ENCODE results near the gene UROS.

The UROS gene

DNA sequence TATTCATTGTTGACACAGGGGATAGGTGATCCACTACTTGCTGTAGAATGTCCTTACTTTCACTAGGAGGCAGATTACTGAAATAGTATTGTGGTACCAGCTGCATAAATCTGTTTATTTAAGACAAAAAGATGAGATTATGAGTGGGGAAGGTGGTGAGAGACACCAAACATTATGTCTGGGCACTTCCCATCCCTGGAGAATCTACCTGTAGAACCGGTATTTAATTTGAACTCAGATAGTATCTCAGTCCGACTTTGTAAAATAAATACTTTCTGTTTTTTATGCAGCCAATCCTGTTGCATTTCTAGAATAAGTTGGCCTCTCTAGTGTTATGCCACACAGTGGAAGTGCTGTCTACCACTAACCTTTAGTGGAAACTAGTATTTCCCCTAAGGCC, 13.7 kb upstream of the UROS start:
- DNase-seq (ENCODE audit: low read depth), result no peak

DNA sequence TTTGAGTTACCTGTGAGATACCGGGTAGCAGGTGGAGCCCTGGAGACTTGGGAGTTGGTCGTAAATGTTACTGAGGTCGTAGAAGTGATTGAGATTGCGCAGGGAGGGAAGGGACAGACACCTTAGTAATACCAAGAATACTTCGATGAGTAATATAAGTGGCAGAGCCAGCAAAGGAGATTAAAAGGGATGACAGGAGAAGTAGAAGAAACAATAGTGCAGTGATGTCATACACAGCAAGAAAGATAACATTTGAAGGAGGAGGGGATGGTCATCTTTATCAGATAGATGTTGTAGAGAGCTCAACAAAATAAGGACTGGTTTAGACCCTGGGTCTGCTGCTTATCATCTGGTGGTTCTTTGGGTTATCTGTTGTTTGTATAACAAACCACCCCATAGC, 5.3 kb upstream of the UROS start:
- no peak for DNase-seq (ENCODE audit: low read depth)

DNA sequence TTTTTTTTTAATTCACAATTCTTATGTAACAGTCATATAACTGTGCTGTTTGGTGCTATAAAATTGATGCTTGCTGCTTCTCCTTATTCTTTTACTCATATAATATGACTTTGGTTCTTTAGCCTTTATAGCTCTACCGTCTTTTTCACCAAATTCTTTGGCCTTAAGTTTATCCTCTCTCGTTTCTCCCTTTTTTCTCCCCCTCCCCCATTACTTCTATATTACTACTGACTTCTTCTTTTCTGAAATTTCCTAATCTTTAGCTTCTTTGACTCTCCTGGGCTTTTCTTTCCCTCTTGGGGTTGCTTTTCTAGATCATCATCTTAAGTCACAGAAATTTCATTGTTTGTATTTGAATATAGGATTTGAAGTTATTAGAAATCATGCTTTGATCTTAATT, 4.1 kb upstream of the UROS start:
- no peak for DNase-seq (ENCODE audit: low read depth)

DNA sequence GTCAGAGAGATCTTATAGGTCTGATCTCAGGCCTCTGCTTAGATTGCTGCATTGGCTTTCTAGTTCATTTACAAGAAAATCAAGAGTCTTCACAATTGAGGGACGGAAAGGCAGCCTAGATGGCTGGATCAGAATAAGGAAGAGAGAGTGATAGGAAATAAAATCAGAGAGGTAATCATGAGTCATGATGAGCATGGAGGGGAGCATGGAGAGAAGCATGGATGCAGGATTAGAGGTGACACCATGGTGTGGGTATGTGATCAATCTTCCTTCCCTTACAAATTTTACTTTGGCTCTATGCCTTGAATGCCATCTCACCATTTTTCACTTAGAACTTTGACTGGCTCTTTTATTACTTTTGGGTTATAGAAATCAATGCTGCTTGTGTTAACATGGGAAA, 1.7 kb upstream of the UROS start:
- no peak for DNase-seq (ENCODE audit: low read depth)

DNA sequence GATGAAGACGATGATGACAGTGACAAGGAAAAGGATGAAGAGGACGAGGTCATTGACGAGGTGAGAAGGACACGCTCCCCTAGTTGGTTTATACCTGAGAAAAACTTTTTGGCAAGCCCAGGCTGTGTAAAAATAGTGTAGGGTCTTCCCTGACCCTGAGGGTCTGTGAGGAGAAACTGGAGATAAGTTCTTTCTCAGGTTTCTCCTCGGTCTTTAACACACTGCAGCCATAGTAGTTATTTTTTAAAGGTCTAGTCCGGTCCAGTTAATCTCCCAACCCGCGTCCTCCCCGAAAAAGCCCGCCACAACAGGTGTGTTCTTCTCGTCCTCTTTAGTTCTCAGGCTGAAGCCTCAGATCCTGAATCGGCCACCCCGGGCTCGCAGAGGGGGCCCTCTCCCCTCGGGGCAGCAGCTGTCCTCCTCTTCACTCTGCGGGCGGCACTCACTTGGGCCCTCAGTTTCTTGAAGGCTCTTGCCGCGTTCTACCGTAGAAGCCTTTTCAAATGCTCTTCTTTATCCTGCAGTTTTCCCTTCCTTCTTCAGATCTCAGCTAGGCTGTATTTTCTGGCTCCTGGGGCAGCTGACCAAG, 699 bp upstream of the UROS start:
- no peak for DNase-seq (ENCODE audit: low read depth)

DNA sequence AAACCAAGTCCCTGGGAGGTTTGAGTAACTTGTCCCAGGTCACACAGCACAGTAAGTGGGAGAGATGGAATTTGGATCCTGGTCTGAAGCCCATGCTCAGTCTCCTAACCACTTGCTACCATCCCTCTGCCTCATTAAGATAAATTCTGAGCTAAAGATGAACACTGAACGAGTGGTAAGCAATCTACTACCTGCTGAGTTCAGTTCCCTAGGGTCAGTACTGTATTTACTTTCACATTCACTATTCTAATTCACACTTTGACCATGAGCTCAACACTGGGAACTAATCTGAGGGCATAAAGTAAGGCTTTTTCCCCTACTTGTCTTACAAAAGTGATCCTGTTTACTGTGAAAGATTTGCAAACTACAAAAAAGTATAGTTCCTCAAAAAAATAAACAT, 2.4 kb downstream of the UROS start:
- no peak for DNase-seq (ENCODE audit: low read depth)

DNA sequence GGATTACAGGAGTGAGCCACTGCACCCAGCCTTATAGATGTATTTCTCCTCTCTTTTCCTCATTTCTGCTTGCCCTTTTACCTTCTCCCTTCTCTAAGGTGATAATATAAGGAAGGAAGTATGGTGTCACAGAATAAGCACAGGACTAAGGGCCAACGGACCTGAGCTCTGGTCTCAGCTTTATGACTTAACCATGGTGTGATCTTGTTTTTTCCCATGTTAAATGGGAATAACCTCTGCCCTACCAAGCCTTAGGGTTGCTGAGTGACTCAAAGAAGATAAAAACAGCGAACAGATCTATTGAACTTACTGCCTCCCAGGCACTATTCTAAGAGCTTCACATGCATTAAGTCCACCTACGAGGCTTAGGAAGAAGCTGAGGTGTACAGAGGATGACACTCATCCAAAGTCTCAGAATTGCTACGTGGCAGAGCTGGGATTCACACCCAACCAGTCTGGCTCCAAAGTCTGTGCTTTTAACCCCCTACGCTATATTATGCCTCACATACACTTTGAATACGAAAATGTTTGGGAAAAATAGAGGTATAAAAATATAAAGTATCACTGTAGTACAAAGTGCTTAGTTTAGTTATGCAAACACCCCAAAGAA, 5.6 kb downstream of the UROS start:
- DNase-seq (ENCODE audit: low read depth), result no peak

DNA sequence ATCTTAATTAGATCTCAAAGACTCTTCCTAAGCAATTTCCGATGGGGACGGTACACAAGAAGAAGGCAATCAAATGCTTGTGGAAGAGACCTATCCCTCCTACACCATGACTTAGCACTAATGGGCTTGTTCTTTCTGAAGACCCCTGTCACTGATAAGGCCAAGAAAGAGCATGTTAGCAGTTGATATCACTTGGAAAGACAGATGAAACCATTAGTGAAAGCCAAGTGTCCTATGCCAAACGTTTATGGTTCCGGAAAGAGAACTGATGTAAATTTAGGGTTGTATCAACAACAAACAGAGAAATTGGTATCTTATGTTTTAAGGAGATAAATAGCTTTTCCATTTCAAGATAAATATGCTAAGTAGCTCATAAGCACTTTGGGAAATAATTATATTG, 6.5 kb downstream of the UROS start:
- DNase-seq (ENCODE audit: low read depth), result no peak

DNA sequence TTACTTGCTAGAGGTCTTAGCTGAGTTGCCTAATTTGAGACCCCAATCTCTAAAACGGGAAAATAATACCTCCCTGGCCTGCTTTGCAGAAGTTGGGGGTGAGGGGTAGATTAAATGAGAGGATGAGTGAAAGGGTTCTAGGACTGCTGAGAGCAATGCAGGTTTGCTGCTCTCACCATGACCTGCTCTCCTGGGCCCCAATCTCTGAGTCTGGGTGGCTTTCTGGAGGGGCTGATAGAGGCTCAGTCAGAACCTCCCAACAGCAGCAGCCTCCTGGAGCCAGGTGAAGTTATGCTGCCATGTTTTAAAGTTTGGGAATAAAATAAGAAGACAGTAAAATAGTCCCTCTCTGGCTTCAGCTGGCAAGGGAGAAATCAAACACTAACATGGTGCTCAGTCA, 7.3 kb downstream of the UROS start:
- no peak for DNase-seq (ENCODE audit: low read depth)

DNA sequence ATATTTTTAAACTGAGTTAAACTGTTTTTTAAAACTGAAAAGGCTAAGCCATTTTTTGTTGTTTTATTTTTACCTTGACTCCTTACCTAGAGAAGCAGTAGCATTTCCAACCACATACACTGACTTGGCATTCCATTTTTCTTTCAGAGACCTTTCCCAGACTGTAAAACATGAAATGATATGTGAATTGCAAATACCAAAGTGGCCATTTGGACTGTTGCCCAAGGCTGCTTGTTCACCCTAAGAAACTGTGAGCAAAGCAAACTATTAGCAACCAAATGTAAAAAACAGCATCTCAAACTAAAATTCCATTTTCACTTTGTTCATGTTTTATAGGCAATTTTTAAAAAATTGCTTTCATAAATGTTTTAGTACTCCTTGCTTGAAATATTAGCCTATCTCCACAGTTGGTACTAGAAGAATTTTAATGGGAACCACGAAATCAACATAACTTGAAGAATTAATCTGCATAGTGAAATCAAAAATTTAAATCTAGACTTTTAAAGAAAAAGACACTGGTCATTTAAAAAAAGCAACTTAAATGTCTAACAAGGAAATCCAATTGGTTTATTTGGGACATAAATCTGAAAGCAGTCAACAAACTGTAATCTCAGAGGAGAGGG, 10.8 kb downstream of the UROS start:
- no peak for DNase-seq (ENCODE audit: low read depth)

DNA sequence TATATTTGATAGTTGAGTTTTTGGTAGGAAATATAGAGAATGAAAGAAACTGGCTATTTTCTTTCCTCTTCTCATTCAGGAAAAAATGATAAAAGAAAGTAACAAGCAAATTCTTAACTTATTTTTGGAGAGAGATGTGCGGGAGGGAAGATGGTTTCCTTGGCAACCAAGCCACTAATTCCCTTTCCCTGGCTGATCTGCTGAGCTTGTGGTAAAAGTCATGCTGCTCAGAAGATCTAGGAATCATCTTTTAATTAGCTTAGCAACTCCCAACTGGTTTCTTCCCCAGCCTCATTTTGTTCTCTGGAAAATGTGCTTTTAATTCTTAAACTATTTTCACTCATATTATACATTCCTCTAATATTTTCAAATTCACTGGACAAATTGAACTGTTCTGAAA, 11.8 kb downstream of the UROS start:
- DNase-seq (ENCODE audit: low read depth), result no peak

DNA sequence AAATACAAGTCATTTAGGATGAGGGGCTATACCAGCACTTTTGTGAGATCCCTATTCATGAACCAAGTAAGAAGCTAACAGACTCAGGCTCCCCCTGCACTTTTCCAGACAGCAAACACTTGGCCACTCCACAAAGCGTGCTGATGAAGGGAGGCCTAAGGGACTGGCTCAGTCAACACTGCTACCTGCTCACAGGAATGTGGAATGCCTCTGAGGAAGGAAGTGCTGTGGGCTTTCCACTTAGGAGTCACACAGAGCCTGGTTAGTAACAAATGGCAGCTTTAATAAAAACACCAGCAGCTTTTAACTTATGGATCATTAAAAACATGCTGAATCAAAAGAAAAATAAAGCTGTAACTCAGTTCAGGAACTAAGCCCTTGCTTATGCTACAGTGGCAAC, 15.0 kb downstream of the UROS start:
- no peak for DNase-seq (ENCODE audit: low read depth)

DNA sequence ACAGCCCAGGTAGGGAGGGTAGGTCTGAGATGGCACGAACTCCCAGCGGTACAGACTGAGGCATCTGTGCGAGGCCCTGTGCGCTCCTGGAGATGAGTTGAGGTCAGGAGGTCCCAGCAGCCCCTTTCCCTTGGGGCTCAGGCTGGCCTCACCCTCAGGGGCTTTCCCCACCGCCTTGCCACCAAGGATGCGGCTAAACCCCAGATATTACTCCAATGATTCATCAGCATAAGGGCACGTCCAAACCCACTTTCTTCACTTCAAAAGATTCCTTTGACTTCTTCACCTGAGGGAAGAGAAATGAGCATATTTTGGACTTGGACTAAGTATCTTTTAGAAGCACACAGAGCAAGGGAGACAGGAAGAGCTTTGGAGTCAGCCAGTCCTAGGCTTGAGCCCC, 20.3 kb downstream of the UROS start:
- no peak for DNase-seq (ENCODE audit: low read depth)

DNA sequence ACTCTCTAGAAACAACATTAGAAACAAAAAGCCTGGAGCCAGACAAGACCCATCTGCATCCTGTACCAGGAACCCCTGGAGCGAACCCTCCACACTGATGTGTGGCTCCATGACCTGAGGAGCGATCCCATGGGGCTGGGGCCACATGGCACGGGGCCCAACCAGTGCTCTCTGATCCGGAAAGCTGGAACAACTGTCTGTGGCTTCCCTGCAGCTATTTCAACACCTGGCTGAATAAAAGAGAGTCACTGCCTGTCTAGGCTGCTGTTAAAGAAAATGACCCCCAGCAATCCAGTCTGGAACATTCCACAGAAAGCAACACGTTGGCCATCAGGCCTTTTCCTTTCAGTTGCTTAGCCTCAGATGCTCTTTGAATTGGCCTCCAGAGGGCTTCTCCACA, 20.9 kb downstream of the UROS start:
- no peak for DNase-seq (ENCODE audit: low read depth)

DNA sequence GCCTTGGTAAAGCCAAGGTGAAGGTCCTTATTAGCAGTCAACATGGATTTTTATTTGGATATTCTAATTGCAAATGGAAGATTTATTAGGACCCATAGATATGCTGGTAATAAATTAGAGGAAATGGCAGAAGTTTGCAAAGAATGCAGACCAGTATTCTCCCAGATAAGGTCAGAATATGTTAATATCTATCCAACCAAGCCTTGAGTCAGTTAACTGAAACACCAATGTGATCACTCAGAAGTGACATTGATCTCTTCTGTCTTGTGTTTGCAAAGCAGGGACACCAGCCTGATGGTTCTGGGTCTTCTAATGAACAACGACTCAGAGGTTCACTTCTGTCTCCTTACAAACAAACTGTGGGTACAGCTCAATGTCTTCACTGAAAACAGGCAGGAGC, 21.5 kb downstream of the UROS start:
- DNase-seq (ENCODE audit: low read depth), result no peak

DNA sequence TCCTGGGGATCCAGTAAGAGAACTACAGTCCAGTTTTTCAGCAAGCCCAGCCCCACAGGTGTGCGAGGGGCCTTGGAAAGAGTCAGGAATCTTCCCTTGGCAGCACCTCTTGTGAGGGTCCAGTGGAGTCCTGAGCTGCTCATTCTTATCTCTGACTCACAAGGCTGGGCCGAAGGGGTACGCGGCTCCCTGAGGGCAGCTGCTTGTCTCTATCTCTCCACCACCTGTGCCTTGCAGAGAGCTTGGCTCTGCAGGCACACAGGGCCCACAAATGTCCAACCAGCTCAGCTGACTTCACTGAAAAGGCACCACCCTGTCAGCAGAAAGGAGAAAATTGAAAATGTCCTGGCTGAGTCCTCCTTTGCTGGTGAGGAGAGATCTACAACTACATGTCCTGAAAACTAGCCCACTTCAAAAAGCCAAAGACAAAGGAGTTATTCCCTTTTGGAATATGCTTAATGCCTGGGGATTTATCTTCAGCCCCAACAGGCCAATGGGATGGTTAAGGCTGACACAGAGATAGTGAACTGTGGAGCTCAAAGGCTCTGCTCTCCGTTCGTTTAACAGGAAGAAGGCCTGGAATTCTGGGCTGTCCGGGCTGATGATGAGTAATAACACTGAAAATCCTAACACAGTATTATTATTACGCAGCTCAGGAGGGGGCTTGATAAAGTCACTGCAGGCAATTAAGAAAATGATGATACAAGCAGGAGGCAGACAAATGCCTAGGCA, 23.4 kb downstream of the UROS start:
- DNase-seq (ENCODE audit: low read depth), result no peak

DNA sequence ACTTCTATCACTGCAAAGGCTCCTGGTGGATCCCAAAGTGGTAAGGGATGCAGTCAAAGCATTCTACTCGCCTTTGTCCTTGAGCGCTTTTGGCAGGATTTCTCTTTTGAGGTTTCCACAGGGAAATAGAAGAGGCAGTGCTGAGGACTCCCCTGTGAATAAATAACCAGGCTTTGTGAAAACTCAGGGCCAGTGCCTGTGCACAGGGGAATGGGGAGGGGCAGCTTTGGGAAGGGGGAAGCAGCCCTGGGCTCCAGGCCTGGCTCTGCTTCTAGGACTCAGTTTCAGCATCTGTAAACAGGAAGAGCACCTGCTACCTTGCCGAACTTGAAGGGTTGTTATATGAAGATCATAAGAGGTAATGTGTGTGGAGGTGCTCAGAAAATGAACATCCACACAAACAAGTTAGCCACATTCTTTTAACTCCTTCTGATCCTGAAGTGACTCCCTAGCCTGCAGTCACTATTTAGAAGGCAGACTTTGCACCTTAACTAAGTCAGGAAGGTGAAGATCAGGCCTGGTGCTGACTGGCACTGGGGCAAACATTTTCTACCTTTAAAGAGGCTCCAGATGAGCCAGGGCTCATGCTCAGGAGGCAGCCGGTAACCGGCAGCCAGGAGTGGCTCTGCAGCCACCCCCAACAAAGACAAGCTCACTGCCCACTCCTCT, 24.9 kb downstream of the UROS start:
- DNase-seq (ENCODE audit: low read depth), result no peak

DNA sequence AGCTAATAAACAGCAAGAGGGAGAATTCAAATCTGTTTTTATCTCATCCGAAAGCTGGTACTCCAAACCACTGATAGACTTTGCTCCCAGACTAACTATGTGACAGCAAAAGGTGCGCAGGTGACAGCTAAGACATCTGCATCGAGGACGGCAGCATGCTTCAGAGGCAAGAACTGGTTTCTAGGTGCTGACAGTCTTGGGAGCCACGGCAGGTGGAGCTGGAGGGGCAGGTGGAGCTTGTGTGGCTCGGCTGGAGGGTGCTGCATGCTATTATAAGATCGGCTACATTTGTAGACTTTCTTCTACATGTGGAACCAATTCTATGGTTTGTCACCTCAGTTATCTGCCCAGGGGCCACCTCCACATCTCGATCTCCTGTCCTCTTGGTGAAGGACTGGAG, 25.6 kb downstream of the UROS start:
- no peak for DNase-seq (ENCODE audit: low read depth)

DNA sequence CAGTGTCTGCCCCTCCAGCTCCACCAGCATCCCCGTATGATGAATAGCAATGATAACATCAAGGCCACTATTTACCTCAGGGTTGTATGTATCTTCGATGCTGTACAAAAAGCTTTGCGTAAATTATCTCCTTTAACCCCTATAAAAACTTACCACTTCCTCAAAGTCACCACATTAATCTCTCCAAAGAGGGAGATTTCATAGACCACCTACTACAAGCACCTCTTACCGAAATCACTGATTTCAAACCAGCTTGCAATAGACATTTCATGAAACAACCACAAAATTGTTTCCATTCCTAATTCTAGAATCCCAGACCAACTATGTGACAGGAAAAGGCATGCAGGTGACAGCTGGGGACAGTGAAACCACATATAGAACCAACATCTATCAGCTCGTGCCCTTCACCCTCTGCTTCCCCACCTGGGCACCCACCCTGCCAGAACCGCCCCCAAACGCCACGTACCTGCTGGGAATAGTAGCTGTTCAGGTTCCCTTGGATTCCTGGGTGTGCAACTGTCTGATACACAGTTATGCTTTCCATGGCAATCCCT, 27.3 kb downstream of the UROS start:
- no peak for DNase-seq (ENCODE audit: low read depth)

DNA sequence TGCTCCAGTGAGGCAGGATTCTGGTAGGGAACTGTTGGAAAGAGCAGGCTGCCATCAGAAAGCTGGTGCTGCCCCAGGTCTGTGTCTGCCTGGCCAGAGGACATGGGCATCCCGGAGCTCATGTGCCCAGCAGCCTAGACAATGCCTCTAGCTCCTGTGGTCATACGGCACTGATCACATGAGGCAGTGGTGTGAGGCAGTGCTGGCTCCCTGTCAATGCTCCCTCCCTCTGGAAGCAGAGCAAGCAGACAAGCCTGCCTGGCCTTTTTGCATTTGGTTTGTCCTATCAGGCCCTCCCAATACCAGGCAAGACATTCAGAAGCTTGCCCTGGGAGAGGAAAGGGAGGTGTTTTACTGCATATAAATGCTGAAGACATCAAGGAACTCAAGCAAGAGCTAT, 27.9 kb downstream of the UROS start:
- no peak for DNase-seq (ENCODE audit: low read depth)

DNA sequence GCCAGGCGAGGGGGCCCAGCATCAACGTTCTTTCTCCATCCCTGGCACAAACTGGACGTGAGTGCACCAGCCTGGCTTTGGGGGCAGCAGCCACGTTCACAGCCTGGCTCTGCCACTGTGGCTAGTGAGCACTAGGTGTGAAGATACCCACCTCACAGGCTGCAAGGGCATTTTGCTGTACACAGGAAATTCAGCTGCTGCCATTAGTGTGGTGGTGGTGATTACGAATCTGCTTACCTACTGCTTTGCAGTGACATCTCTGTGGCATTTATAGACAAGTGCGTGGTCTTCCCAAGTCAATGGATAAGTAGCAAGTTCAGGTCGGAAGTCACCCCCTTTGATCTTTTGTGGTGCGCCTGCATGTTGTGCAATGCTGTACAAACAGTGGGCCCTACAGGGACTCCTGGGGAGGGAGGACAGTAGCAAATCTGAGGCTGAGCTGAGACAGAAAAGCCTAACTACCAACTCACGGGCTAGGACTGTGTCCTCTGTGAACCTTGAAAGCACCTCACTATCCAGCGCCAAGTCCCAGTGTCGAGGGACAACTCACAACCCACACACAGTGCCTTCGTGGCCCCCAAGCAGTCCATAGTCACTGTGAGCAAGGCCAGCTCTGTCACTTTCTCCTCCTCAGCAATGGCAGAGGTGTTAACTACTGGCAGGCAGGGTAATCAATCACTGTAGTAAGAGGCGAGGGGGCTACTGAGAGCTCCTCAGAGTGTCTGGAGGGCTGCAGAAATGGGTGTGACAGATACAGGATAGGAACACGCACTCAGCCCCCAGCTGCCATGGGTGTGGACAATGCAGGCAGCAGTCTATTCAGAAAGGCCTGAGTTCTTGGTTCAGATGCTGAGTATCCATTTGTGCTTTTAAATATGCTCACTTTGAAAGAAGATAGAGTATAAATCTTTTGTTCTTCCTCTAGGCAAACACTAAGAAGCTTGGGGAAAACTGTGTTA, 30.4 kb downstream of the UROS start:
- DNase-seq (ENCODE audit: low read depth), result no peak
